ENCODE data around the gene HOXD8. TPM values are rescaled to one million over a fixed set of nuclear protein-coding genes. Genes with fewer than 3 reads are reported as not detected.

The HOXD8 gene
- polyA plus RNA-seq, 3 donors, result 0.84 to 8.8 (median 6.3) TPM

- WGBS, 3 donors, result 12 to 35% (median 25%) methylated on average over 7 of the region's 7 CpGs
- no peak overlapping the region for H3K27ac ChIP-seq (ENCODE audit: low read depth, low read length)
These were observed 44.3 kb downstream of the HOXD8 start for GRCh38 chr2:176173567-176174381.

DNA sequence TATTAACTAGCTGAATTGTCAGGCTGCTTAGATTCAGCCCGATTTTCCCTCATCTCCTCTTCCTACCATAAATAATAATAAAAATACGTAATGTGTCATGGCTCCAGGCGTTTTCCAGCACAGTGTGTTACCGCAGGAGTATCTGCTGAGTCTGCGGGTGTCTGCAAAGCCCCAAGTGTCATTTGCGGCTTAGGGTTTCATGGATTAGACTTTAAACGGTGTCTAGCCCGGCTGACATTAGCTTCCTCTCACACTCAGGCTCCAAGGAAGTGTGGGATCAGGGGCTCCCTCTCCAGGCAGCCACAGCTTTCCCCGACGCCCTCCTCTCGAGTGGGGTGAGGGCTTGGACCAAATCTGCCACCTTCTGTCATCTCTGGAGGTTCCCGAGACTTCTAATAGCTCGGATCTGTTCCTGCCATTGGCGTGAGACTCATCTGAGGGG lies 44.9 kb downstream of the HOXD8 start:
- WGBS, 3 donors, result 13 to 25% (median 19%) methylated on average over 14 of the region's 14 CpGs
- no peak overlapping the region for H3K27ac ChIP-seq (ENCODE audit: low read depth, low read length)

GRCh38 chr2:176174824-176175708 lies 45.6 kb downstream of the HOXD8 start:
- no peak overlapping the region for H3K27ac ChIP-seq (ENCODE audit: low read depth, low read length)
- 13 to 32% (median 29%) methylated on average over 47 of the region's 47 CpGs for WGBS, 3 donors

GRCh38 chr2:176175709-176176607 lies 46.5 kb downstream of the HOXD8 start:
- WGBS, 3 donors, result 68 to 71% (median 69%) methylated on average over 7 of the region's 7 CpGs
- no peak overlapping the region for H3K27ac ChIP-seq (ENCODE audit: low read depth, low read length)

DNA sequence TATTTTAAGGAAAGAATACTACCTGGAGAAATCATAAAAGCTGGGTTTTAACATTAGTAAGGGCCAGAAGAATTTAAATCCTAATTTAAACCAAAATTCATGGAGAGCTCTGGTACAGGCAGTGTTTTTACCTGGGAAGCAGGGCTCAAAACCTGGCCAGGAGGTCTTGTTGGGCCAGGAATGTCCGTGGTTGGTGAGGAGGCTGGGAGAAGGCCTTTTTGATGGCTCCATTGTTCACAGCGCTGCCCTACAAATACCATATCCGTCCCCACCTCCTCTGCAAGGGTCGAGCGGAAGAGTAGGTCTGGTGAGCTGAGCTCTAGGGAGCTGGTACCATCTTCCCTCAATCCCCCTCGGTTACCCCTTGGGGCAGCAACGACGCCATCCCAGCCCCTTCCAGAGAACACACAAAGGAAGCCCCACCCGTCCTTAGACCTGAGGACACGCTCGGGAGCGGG lies 48.1 kb downstream of the HOXD8 start:
- no peak overlapping the region for H3K27ac ChIP-seq (ENCODE audit: low read depth, low read length)
- WGBS, 3 donors, result 9 to 19% (median 14%) methylated on average over 12 of the region's 12 CpGs

- WGBS, 3 donors, result 1 to 2% (median 2%) methylated on average over 67 to 68 of the region's 68 CpGs
- no peak overlapping the region for H3K27ac ChIP-seq (ENCODE audit: low read depth, low read length)
These were observed 48.7 kb downstream of the HOXD8 start for GRCh38 chr2:176178038-176178756.

DNA sequence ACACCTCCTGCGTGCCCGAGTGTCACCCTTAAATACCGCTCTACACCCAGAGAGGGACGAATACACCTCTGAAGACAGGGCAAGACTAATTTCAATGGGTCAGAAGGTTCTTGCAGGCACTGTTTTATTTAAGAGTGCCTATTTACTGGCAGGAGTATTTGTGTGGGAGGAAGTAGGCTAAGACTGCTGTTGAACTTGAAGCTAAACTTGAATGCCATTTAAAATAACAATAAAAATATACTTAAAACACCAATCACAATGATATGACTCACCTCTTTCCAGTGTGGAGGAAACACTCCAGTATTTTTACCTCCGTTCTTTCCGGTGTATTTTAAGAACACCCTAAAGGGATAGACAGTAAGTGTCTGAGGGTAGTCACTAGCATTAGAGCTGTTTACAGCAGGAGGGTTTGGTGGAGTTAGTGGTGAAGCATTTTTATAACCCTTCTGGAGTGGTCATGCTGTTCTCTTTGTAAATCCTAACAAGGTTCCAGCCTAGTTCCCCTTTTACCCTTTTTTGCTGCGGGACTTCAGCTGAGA lies 49.3 kb downstream of the HOXD8 start:
- WGBS, 3 donors, result 16 to 25% (median 22%) methylated on average over 7 of the region's 7 CpGs
- H3K27ac ChIP-seq (ENCODE audit: low read depth, low read length), result no peak overlapping the region

GRCh38 chr2:176181551-176181950 lies 52.0 kb downstream of the HOXD8 start:
- H3K27ac ChIP-seq (ENCODE audit: low read depth, low read length), result no peak overlapping the region
- 62 to 76% (median 67%) methylated on average over 3 of the region's 3 CpGs for WGBS, 3 donors

Other genes with a start within 250 kb of the HOXD8 start
- 10 to 100 TPM in 1 of 3 donors, 1 to 10 TPM in 2; 2.2 to 14.1 (median 7.5) TPM for gene LNPK, start 127.4 kb upstream of the HOXD8 start, polyA plus RNA-seq
- not detected for gene EVX2, start 45.7 kb upstream of the HOXD8 start, polyA plus RNA-seq
- under 1 TPM in 1 of 3 donors, not detected in 2; 0.51 TPM for gene HOXD13, start 37.0 kb upstream of the HOXD8 start, polyA plus RNA-seq
- gene HOXD12, start 29.9 kb upstream of the HOXD8 start, polyA plus RNA-seq, result not detected
- gene HOXD11, start 22.4 kb upstream of the HOXD8 start, polyA plus RNA-seq, result under 1 TPM in 2 of 3 donors, not detected in 1; 0.05 to 0.59 TPM
- under 1 TPM; 0.02 to 0.76 (median 0.45) TPM for gene HOXD10, start 12.9 kb upstream of the HOXD8 start, polyA plus RNA-seq
- 1 to 10 TPM in 2 of 3 donors, under 1 TPM in 1; 0.36 to 5.3 (median 3.0) TPM for gene HOXD9, start 7.0 kb upstream of the HOXD8 start, polyA plus RNA-seq
- gene HOXD4, start 21.8 kb downstream of the HOXD8 start, polyA plus RNA-seq, result 1 to 10 TPM in 2 of 3 donors, under 1 TPM in 1; 0.79 to 3.8 (median 2.5) TPM
- gene HOXD3, start 27.6 kb downstream of the HOXD8 start, polyA plus RNA-seq, result 1 to 10 TPM in 2 of 3 donors, under 1 TPM in 1; 0.22 to 3.3 (median 2.0) TPM
- gene HOXD1, start 59.0 kb downstream of the HOXD8 start, polyA plus RNA-seq, result under 1 TPM; 0.14 to 0.83 (median 0.45) TPM
- 10 to 100 TPM; 25.4 to 27.0 (median 26.1) TPM for gene MTX2, start 139.7 kb downstream of the HOXD8 start, polyA plus RNA-seq